Stimulated activated naive CD8-positive, alpha-beta T cell treated with anti-CD3 and anti-CD28 coated beads, Interleukin-15, Interleukin-2, amounts not matched to agents 100 U/mL and 50 U/mL, for 24 hours (primary cell): ENCODE data around the gene DBN1.
A peak's percentile ranks its signal among the peaks of the same experiment; 100 is the strongest.

Experiments used
- ATAC-seq: fragments of 150-1000 bp; cut with Tn5 transposase; one replicate; pipeline ENCODE4 v1.10.0; 2021
- DNase-seq: peaks from one replicate; pipeline ENCODE4 v3.0.0; 2021

Gene DBN1

GRCh38 chr5:177473443-177474001, at the start of gene DBN1:
Gene DBN1, minus strand, starts transcription at chr5:177473634. Its CDS starts 113 bp downstream, at chr5:177473521.
- ATAC-seq (peak; percentile 12), DNase-seq (peak; percentile 61)

GRCh38 chr5:177520916-177521513, 47.6 kb upstream of the DBN1 start:
- ATAC-seq (no peak), DNase-seq (no peak)

GRCh38 chr5:177520271-177520670, 46.8 kb upstream of the DBN1 start:
- no peak for ATAC-seq
- no peak for DNase-seq

- DNase-seq (no peak), ATAC-seq (no peak)
Observed at GRCh38 chr5:177519463-177520235, 46.2 kb upstream of the DBN1 start.

- ATAC-seq: peak; percentile 87
- DNase-seq: peak; percentile 95
Observed at GRCh38 chr5:177516601-177517568, 43.5 kb upstream of the DBN1 start, which contains the start of gene DDX41. Gene DDX41, minus strand, starts transcription at chr5:177516961. Its CDS starts 16 bp downstream, at chr5:177516945.

- no peak for ATAC-seq
Observed at GRCh38 chr5:177515580-177515979, 42.1 kb upstream of the DBN1 start.

GRCh38 chr5:177514541-177514940, 41.1 kb upstream of the DBN1 start:
- no peak for DNase-seq
- ATAC-seq: no peak

More at GRCh38 chr5:177515580-177515979, 42.1 kb upstream of the DBN1 start:
- no peak for DNase-seq

GRCh38 chr5:177513500-177513899, 40.1 kb upstream of the DBN1 start:
- DNase-seq (no peak), ATAC-seq (no peak)

- no peak for DNase-seq
- no peak for ATAC-seq
Observed at GRCh38 chr5:177512736-177513380, 39.4 kb upstream of the DBN1 start.

GRCh38 chr5:177511796-177512675, 38.6 kb upstream of the DBN1 start:
- DNase-seq: no peak
- no peak for ATAC-seq

GRCh38 chr5:177511181-177511580, 37.7 kb upstream of the DBN1 start:
- ATAC-seq: no peak
- no peak for DNase-seq

GRCh38 chr5:177510567-177511053, 37.2 kb upstream of the DBN1 start:
- ATAC-seq: no peak
- DNase-seq: no peak

- peak; percentile 34 for DNase-seq
- no peak for ATAC-seq
Observed at GRCh38 chr5:177509991-177510566, 36.6 kb upstream of the DBN1 start.

- peak; percentile 32 for DNase-seq
- ATAC-seq: no peak
Observed at GRCh38 chr5:177509381-177509951, 36.0 kb upstream of the DBN1 start, which contains the start of gene DOK3. Gene DOK3, minus strand, starts transcription at chr5:177509826. Its CDS starts 286 bp downstream, at chr5:177509540.

GRCh38 chr5:177508837-177509236, 35.4 kb upstream of the DBN1 start:
- no peak for ATAC-seq
- DNase-seq: no peak

GRCh38 chr5:177508221-177508611, 34.8 kb upstream of the DBN1 start:
- no peak for DNase-seq
- no peak for ATAC-seq

- DNase-seq: no peak
Observed at GRCh38 chr5:177507596-177508220, 34.3 kb upstream of the DBN1 start.

GRCh38 chr5:177507165-177507564, 33.7 kb upstream of the DBN1 start:
- no peak for DNase-seq
- ATAC-seq: no peak

More at GRCh38 chr5:177507596-177508220, 34.3 kb upstream of the DBN1 start:
- no peak for ATAC-seq

GRCh38 chr5:177505075-177505474, 31.6 kb upstream of the DBN1 start:
- ATAC-seq (no peak), DNase-seq (no peak)
